ENCODE data around the gene TLCD3B.
A peak's percentile ranks its signal among the peaks of the same experiment; 100 is the strongest.

DNA sequence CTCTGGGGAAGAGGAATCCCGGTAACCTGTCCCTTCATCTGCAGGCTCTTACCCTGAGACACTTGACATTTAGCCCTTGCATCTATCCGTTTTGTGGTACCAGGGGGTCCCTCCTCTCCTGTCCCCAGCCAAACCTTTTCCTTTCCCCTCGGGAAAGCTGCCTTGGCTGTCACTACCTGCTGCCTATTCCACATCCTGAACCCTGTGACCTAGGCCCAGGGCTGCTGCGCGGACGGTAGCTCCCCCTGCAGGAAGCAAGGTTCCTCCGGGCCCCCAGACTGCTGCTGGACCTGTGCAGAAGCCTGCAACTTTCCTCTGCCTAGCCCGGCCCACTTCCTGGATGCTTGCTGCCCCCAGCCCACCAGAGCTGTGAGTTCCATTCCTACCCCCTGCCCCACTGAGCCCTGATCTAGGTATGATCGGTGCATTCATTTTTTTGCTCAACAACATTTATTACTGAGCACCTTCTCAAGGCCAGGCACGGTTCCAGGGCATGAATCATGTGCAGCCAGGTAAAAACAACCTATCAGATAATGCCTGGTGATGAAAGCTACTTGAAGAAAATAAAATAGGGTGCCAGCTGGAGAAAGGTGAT, 24.0 kb upstream of the TLCD3B start:
- no peak for TF ChIP-seq POLR2A (IDR thresholded peaks at IDR 0.05; ENCODE audit: low read depth)
- TF ChIP-seq, protein P1, sequence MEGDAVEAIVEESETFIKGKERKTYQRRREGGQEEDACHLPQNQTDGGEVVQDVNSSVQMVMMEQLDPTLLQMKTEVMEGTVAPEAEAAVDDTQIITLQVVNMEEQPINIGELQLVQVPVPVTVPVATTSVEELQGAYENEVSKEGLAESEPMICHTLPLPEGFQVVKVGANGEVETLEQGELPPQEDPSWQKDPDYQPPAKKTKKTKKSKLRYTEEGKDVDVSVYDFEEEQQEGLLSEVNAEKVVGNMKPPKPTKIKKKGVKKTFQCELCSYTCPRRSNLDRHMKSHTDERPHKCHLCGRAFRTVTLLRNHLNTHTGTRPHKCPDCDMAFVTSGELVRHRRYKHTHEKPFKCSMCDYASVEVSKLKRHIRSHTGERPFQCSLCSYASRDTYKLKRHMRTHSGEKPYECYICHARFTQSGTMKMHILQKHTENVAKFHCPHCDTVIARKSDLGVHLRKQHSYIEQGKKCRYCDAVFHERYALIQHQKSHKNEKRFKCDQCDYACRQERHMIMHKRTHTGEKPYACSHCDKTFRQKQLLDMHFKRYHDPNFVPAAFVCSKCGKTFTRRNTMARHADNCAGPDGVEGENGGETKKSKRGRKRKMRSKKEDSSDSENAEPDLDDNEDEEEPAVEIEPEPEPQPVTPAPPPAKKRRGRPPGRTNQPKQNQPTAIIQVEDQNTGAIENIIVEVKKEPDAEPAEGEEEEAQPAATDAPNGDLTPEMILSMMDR (IDR thresholded peaks at IDR 0.05), result peak in 1 of 3 experiments; percentile 25
- TF ChIP-seq EP300 (IDR thresholded peaks at IDR 0.05), result no peak
